DOHH2 (cell line): ENCODE results near the gene TSPAN32.

Experiments
- H3F3A ChIP-seq: fragments of 200-600 bp; sonication (generic), shearing (Covaris generic); 2 replicates; pipeline ENCODE4 v1.6.0; 2016; ENCODE audit warnings: antibody characterized with exemption, mild to moderate bottlenecking; ENCODE audit not compliant: control insufficient read depth, insufficient read depth
- H3K27ac ChIP-seq: fragments of 200-600 bp; sonication (generic); 2 replicates; pipeline ENCODE4 v1.5.1; 2014; ENCODE audit warnings: low read depth, mild to moderate bottlenecking, low read length, moderate library complexity
- H3K27me3 ChIP-seq: fragments of 200-600 bp; sonication (generic); 2 replicates; pipeline ENCODE4 v1.6.1; 2014; ENCODE audit warnings: mild to moderate bottlenecking, low read length, mixed read lengths; ENCODE audit not compliant: control insufficient read depth
- H3K36me3 ChIP-seq: fragments of 200-600 bp; sonication (generic); 2 replicates; pipeline ENCODE4 v1.6.1; 2014; ENCODE audit warnings: mild to moderate bottlenecking, low read length, moderate library complexity, mixed read lengths; ENCODE audit not compliant: control insufficient read depth
- H3K4me1 ChIP-seq: fragments of 200-600 bp; sonication (generic); 2 replicates; pipeline ENCODE4 v1.6.1; 2014; ENCODE audit warnings: mild to moderate bottlenecking, low read length, mixed read lengths; ENCODE audit not compliant: control insufficient read depth
- H3K4me2 ChIP-seq: fragments of 200-600 bp; sonication (generic); 2 replicates; pipeline ENCODE4 v1.6.0; 2014; ENCODE audit warnings: mild to moderate bottlenecking, low read length, moderate library complexity
- H3K4me3 ChIP-seq: fragments of 200-600 bp; sonication (generic); 2 replicates; pipeline ENCODE4 v1.5.1; 2014; ENCODE audit warnings: mild to moderate bottlenecking, low read length, mixed read lengths
- H3K79me2 ChIP-seq: fragments of 200-600 bp; sonication (generic); 2 replicates; pipeline ENCODE4 v1.6.1; 2014; ENCODE audit warnings: mild to moderate bottlenecking, low read length, mixed read lengths; ENCODE audit not compliant: control insufficient read depth
- H3K9me2 ChIP-seq: fragments of 200-600 bp; sonication (generic); replicated peaks from 2 replicates; pipeline ENCODE4 v1.6.1; 2014; ENCODE audit warnings: mild to moderate bottlenecking, low read length, mixed read lengths; ENCODE audit not compliant: control insufficient read depth
- H3K9me3 ChIP-seq: fragments of 200-600 bp; sonication (generic); 2 replicates; pipeline ENCODE4 v1.6.1; 2014; ENCODE audit warnings: antibody characterized with exemption, low read length, mixed read lengths; ENCODE audit not compliant: control insufficient read depth, insufficient read depth
- H4K20me1 ChIP-seq: fragments of 200-600 bp; sonication (generic); 2 replicates; pipeline ENCODE4 v1.6.0; 2014; ENCODE audit warnings: low read depth, mild to moderate bottlenecking, antibody characterized with exemption, low read length, moderate library complexity; ENCODE audit not compliant: control insufficient read depth, insufficient read depth
- CTCF ChIP-seq: fragments of 200-600 bp; sonication (generic); IDR thresholded peaks from one replicate; pipeline ENCODE4 v1.5.1; 2014; ENCODE audit warnings: antibody characterized with exemption, mild to moderate bottlenecking, low read depth, low read length; ENCODE audit not compliant: poor library complexity, severe bottlenecking
- EZH2phosphoT487 ChIP-seq: fragments of 200-600 bp; sonication (generic); IDR thresholded peaks from 2 replicates; pipeline ENCODE4 v1.6.1; 2017; ENCODE audit warnings: borderline replicate concordance, mild to moderate bottlenecking, antibody characterized with exemption, low read length, moderate library complexity, mixed read lengths

TSPAN32 gene

GRCh38 chr11:2300936-2301630 is 730 bp upstream of the TSPAN32 start:
- peaks cover under 1% of the 10 kb centered on the region; the same call in 1 of the 2 replicates for H3F3A ChIP-seq
- H3K36me3 ChIP-seq, result no peaks in the 10 kb centered on the region
- no peaks in the 10 kb centered on the region for H3K27me3 ChIP-seq
- TF ChIP-seq EZH2phosphoT487 (no peak), CTCF (no peak)
- no peaks in the 10 kb centered on the region for H4K20me1 ChIP-seq
- H3K27ac ChIP-seq, result no peak overlapping the region
- H3K4me2 ChIP-seq, result peak overlapping the region; percentile 56
- peaks cover 36% of the 10 kb centered on the region for H3K4me1 ChIP-seq
- no peaks in the 10 kb centered on the region for H3K9me3 ChIP-seq
- no peaks in the 10 kb centered on the region for H3K9me2 ChIP-seq
- H3K4me3 ChIP-seq, result peak overlapping the region; percentile 69
- no peaks in the 10 kb centered on the region for H3K79me2 ChIP-seq

GRCh38 chr11:2302306-2302895 is 588 bp downstream of the TSPAN32 start:
- Histone ChIP-seq H3F3A (peaks cover 6% of the 10 kb centered on the region), H3K27me3 (no peaks in the 10 kb centered on the region), H3K4me2 (peak overlapping the region; percentile 56), H3K27ac (no peak overlapping the region), H4K20me1 (no peaks in the 10 kb centered on the region), H3K4me1 (peaks cover 49% of the 10 kb centered on the region), H3K9me3 (no peaks in the 10 kb centered on the region), H3K4me3 (peak overlapping the region; percentile 69), H3K36me3 (no peaks in the 10 kb centered on the region), H3K9me2 (no peaks in the 10 kb centered on the region), H3K79me2 (no peaks in the 10 kb centered on the region)
- TF ChIP-seq CTCF (no peak), EZH2phosphoT487 (no peak)

- Histone ChIP-seq H3K27me3 (no peaks in the 10 kb centered on the region), H3K36me3 (no peaks in the 10 kb centered on the region), H3K4me2 (no peak overlapping the region), H3K9me3 (no peaks in the 10 kb centered on the region), H3K4me3 (no peak overlapping the region), H3F3A (peaks cover 6% of the 10 kb centered on the region), H4K20me1 (no peaks in the 10 kb centered on the region), H3K79me2 (no peaks in the 10 kb centered on the region), H3K27ac (no peak overlapping the region), H3K4me1 (peaks cover 53% of the 10 kb centered on the region), H3K9me2 (no peaks in the 10 kb centered on the region)
- TF ChIP-seq CTCF (no peak), EZH2phosphoT487 (no peak)
Observed at GRCh38 chr11:2302896-2303626, 1.2 kb downstream of the TSPAN32 start.
